ENCODE data around the gene DNAJB6. TPM values are rescaled to one million over a fixed set of nuclear protein-coding genes. Genes with fewer than 3 reads are reported as not detected.

The DNAJB6 gene
- total RNA-seq, 3 donors from 2014 or later (not counting 1 experiment from before 2014, with no cell fraction given), result 309 to 343 (median 340) TPM

DNA sequence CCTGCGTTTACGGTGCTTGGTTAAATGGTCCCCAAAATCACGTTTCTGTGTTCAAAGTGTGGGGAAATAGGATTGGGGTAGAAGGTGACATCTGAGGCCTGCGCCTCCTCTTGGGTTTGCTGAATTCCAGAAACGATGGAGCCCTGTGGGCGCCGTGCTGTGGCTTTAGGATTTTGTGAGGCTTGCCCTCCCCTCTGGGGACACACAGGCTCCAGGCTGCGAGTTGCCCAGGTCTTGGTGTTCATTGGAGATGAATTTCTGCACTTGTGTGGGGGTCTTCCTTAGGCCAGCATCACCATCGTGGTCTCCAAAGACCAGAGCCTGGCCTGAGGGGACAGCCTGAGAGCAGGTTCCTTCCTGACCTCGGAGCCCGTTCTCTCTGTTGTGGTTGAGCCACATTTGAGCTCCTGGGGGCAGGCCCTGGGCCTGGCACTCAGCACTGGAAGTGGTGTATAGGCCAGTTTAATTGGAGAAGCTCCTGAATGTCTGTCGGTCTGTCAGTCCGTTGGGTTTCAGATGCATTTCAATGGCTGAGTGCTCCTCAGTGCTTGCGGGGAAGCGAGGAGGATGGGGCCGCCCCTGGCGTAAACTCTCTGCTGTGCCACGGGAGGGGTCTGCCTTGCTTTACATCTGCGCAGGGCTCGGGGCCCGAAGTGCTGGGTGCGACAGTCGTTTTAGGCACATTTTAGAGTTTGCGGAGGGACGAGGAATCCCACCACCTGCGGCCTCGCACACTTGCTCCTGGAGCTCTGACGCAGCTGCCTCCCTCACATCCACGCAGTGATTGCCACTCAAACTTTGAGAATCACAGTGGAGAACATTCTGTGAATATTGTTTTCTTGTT lies 71.7 kb downstream of the DNAJB6 start:
- Histone ChIP-seq H3K4me3 (ENCODE audit: low read length) (no peak overlapping the region), H3K36me3 (ENCODE audit: control insufficient read depth, insufficient read depth, low read length) (peaks cover 10% of the 10 kb centered on the region), H3K27me3 (ENCODE audit: control insufficient read depth, insufficient read depth, low read length) (no peaks in the 10 kb centered on the region), H3K27ac (ENCODE audit: low read length) (no peak overlapping the region), H3K4me1 (ENCODE audit: control insufficient read depth, insufficient read depth, low read length) (peaks cover 18% of the 10 kb centered on the region), H3K9me3 (ENCODE audit: control insufficient read depth, insufficient read depth, low read length) (no peaks in the 10 kb centered on the region)
- no peak for ATAC-seq
- Mint-ChIP-seq H3K4me1 (peaks cover 0 to 6% of the 10 kb centered on the region in 2 donors), H3K27ac (peak overlapping the region in 1 of 2 donors; percentile 13), H3K27me3 (ENCODE audit: low read depth in 2 of 2) (no peaks in the 10 kb centered on the region), H3K9me3 (no peaks in the 10 kb centered on the region), H3K4me3 (no peak overlapping the region), H3K36me3 (no peaks in the 10 kb centered on the region)
- TF ChIP-seq, protein P1, sequence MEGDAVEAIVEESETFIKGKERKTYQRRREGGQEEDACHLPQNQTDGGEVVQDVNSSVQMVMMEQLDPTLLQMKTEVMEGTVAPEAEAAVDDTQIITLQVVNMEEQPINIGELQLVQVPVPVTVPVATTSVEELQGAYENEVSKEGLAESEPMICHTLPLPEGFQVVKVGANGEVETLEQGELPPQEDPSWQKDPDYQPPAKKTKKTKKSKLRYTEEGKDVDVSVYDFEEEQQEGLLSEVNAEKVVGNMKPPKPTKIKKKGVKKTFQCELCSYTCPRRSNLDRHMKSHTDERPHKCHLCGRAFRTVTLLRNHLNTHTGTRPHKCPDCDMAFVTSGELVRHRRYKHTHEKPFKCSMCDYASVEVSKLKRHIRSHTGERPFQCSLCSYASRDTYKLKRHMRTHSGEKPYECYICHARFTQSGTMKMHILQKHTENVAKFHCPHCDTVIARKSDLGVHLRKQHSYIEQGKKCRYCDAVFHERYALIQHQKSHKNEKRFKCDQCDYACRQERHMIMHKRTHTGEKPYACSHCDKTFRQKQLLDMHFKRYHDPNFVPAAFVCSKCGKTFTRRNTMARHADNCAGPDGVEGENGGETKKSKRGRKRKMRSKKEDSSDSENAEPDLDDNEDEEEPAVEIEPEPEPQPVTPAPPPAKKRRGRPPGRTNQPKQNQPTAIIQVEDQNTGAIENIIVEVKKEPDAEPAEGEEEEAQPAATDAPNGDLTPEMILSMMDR (IDR thresholded peaks at IDR 0.05), result no peak
- no peak for DNase-seq
- WGBS (ENCODE audit: insufficient coverage), result 89% methylated on average over 29 of the region's 29 CpGs
- intact Hi-C loops (cut with micrococcal nuclease), result no loop called here

DNA sequence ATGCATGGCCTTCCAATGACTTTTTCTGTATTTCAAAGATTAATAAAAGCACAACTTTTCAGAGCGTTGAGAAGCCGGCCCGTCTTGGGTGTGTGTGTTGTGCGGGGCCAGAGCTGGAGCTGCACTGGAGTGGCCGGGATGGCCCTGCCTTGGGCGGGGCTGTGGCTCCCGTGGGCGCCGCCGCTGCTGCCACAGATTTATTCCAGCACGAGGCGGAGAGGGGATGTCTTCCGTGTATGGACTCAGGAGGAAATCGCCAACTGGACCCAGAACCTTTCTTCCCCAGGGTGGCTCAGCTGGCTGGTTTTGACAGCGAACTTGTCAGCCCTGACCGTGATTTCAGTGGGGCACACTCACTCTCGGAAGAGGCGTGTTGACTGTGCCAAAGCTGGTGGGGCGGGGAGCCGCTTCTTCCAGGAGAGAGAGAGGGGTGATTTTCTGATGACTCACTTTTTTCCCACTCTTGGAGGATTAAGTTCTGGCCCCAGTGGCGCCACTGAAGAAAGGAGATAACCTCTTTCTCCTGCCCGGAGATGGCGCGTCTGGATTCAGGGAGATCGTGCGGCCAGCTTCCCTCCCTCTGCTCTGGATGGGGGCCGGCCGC lies 72.4 kb downstream of the DNAJB6 start:
- H3K36me3 Mint-ChIP-seq, result no peaks in the 10 kb centered on the region
- H3K4me3 ChIP-seq (ENCODE audit: low read length), result no peak overlapping the region
- no peaks in the 10 kb centered on the region for H3K9me3 Mint-ChIP-seq
- H3K27ac ChIP-seq (ENCODE audit: low read length), result no peak overlapping the region
- ATAC-seq (no peak), DNase-seq (no peak)
- H3K4me3 Mint-ChIP-seq, result no peak overlapping the region
- no peaks in the 10 kb centered on the region for H3K27me3 Mint-ChIP-seq (ENCODE audit: low read depth in 2 of 2)
- H3K36me3 ChIP-seq (ENCODE audit: control insufficient read depth, insufficient read depth, low read length), result peaks cover 10% of the 10 kb centered on the region
- peak overlapping the region in 1 of 2 donors; percentile 13 for H3K27ac Mint-ChIP-seq
- no peaks in the 10 kb centered on the region for H3K9me3 ChIP-seq (ENCODE audit: control insufficient read depth, insufficient read depth, low read length)
- no peaks in the 10 kb centered on the region for H3K27me3 ChIP-seq (ENCODE audit: control insufficient read depth, insufficient read depth, low read length)
- intact Hi-C loops (cut with micrococcal nuclease), result no loop called here
- H3K4me1 Mint-ChIP-seq, result peaks cover 0 to 6% of the 10 kb centered on the region in 2 donors
- H3K4me1 ChIP-seq (ENCODE audit: control insufficient read depth, insufficient read depth, low read length), result peaks cover 18% of the 10 kb centered on the region
- TF ChIP-seq, protein P1 (IDR thresholded peaks at IDR 0.05), result no peak
- 97% methylated on average over 28 of the region's 28 CpGs for WGBS (ENCODE audit: insufficient coverage)

DNA sequence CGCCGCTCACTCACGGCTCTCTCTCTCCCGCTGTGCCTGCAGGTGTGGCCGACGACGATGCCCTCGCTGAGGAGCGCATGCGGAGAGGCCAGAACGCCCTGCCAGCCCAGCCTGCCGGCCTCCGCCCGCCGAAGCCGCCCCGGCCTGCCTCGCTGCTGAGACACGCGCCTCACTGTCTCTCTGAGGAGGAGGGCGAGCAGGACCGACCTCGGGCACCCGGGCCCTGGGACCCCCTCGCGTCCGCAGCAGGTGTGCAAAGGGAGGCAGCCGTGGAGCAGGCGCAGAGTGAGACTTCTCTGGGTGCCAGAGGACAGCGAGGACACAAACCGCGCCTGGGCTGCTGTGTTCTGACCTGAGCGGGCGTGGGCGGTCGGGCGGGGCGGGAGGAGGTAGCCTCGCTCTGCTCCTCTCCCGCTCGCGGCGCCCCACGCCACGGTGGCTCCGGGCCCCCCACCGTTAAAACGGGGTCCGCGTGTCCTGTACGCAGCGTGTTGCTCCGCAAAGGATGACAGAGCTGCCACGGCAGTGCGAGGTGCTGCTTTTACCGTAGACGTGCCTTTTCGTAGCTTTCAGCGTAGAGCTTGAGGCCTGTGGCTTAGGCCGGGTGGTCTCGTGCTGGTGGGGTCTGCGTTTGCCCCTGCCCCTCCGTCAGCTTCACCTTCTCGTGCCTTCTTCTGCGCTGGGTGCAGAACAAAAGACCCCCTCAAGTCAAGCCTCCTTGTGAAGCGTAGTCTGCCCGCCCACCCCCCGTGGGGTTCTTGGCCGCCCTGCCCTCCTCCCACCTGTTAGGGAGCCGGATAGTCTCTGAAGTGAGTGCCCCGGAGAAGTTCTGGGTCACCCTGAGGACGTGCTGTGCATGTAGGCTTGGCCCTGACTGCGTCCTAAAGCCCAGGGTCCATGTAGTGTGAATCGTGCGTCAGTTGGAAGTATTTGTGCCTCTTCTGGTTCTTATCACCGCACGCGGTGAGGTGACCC lies 73.2 kb downstream of the DNAJB6 start:
- 98% methylated on average over 78 of the region's 78 CpGs for WGBS (ENCODE audit: insufficient coverage)
- no peak for ATAC-seq
- Mint-ChIP-seq H3K4me3 (no peak overlapping the region), H3K27ac (no peak overlapping the region), H3K27me3 (ENCODE audit: low read depth in 2 of 2) (no peaks in the 10 kb centered on the region), H3K4me1 (peaks cover 0 to 3% of the 10 kb centered on the region in 2 donors), H3K9me3 (no peaks in the 10 kb centered on the region), H3K36me3 (no peaks in the 10 kb centered on the region)
- Histone ChIP-seq H3K27ac (ENCODE audit: low read length) (no peak overlapping the region), H3K4me3 (ENCODE audit: low read length) (no peak overlapping the region), H3K9me3 (ENCODE audit: control insufficient read depth, insufficient read depth, low read length) (no peaks in the 10 kb centered on the region), H3K36me3 (ENCODE audit: control insufficient read depth, insufficient read depth, low read length) (peaks cover 10% of the 10 kb centered on the region), H3K27me3 (ENCODE audit: control insufficient read depth, insufficient read depth, low read length) (no peaks in the 10 kb centered on the region), H3K4me1 (ENCODE audit: control insufficient read depth, insufficient read depth, low read length) (peaks cover 13% of the 10 kb centered on the region)
- TF ChIP-seq, protein P1 (IDR thresholded peaks at IDR 0.05), result no peak
- intact Hi-C loops (cut with micrococcal nuclease), result no loop called here
- DNase-seq, result no peak
